Tibial artery (tissue), 4 donors: ENCODE data around the gene GJC1.

Experiments
- DNase-seq, 2 donors: peaks; one replicate each; pipeline ENCODE4 v3.0.0-alpha.2; 2019
- H3K27ac ChIP-seq, 2 donors: fragments of 200-600 bp; sonication (generic) in 1 of 2; 1 replicate in 1 of 2; 2 replicates in 1 of 2; pipeline ENCODE4 v1.5.1; 2018 to 2019; ENCODE audit warnings: mild to moderate bottlenecking in 1 of 2
- H3K27me3 ChIP-seq, 2 donors: fragments of 200-600 bp; sonication (generic) in 1 of 2; one replicate each; pipeline versions ENCODE4 v1.5.1 to v1.6.0; 2016 to 2019
- H3K36me3 ChIP-seq, 3 donors: fragments of 200-600 bp; sonication (generic) in 2 of 3; one replicate each; pipeline ENCODE4 v1.5.1; 2016 to 2019; ENCODE audit warnings: mild to moderate bottlenecking in 2 of 3
- H3K4me1 ChIP-seq, 4 donors: fragments of 200-600 bp; sonication (generic) in 2 of 4; 1 replicate in 3 of 4; 2 replicates in 1 of 4; pipeline ENCODE4 v1.5.1; 2016 to 2019
- H3K4me3 ChIP-seq, 2 donors: fragments of 200-600 bp; sonication (generic) in 1 of 2; 1 replicate in 1 of 2; 2 replicates in 1 of 2; pipeline ENCODE4 v1.5.1; 2018 to 2019; ENCODE audit warnings: mild to moderate bottlenecking in 2 of 2
- H3K9me3 ChIP-seq, 3 donors: fragments of 200-600 bp; sonication (generic) in 1 of 3; one replicate each; pipeline ENCODE4 v1.5.1; 2016 to 2019
- intact Hi-C: fragments of 100-400 bp; cut with DNase I; formaldehyde crosslinking; loops from one replicate; pipeline ENCODE4 v1.15.0; 2023; ENCODE audit warnings: low total_unique reads
- TF ChIP-seq, protein P1 (sequence below), 2 experiments: fragments of 200-600 bp in 1 of 2; fragments of 450-650 bp in 1 of 2; IDR thresholded peaks; one replicate each; pipeline ENCODE4 v1.5.1; 2017 to 2019; ENCODE audit warnings: antibody characterized with exemption in 2 of 2, mild to moderate bottlenecking in 1 of 2, moderate library complexity in 1 of 2

The GJC1 gene

DNA sequence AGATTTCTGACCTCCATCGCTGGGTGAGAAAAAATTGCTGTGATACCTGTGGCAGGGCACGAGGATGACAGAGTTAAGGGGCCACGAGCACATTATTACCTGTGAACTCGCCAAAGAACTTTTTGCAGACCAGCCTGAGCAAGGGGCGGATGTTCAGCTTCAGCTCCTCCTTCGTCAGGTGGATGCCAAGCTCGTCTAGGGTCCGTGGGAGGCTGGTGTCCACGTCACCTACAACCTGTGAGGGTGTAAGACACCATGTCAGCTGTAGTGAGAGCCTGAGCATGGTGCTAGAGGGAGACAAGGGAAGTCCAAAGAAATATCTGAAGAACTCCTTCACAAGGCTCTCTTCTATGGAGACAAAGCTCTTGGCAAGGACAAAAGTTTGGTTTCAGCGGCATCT lies 34.7 kb upstream of the GJC1 start:
- Histone ChIP-seq H3K9me3 (no peaks in the 10 kb centered on the region), H3K4me3 (no peak overlapping the region), H3K27me3 (no peaks in the 10 kb centered on the region), H3K4me1 (no peaks in the 10 kb centered on the region), H3K27ac (no peak overlapping the region), H3K36me3 (peaks cover 39 to 96% (median 84%) of the 10 kb centered on the region in 3 donors)
- intact Hi-C loops, result loop anchor here (2.0 kb wide), 1 partner anchor 90 kb away; no protein-coding TSS in a partner anchor
- DNase-seq, result no peak
- TF ChIP-seq, protein P1, sequence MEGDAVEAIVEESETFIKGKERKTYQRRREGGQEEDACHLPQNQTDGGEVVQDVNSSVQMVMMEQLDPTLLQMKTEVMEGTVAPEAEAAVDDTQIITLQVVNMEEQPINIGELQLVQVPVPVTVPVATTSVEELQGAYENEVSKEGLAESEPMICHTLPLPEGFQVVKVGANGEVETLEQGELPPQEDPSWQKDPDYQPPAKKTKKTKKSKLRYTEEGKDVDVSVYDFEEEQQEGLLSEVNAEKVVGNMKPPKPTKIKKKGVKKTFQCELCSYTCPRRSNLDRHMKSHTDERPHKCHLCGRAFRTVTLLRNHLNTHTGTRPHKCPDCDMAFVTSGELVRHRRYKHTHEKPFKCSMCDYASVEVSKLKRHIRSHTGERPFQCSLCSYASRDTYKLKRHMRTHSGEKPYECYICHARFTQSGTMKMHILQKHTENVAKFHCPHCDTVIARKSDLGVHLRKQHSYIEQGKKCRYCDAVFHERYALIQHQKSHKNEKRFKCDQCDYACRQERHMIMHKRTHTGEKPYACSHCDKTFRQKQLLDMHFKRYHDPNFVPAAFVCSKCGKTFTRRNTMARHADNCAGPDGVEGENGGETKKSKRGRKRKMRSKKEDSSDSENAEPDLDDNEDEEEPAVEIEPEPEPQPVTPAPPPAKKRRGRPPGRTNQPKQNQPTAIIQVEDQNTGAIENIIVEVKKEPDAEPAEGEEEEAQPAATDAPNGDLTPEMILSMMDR (IDR thresholded peaks at IDR 0.05), result no peak

DNA sequence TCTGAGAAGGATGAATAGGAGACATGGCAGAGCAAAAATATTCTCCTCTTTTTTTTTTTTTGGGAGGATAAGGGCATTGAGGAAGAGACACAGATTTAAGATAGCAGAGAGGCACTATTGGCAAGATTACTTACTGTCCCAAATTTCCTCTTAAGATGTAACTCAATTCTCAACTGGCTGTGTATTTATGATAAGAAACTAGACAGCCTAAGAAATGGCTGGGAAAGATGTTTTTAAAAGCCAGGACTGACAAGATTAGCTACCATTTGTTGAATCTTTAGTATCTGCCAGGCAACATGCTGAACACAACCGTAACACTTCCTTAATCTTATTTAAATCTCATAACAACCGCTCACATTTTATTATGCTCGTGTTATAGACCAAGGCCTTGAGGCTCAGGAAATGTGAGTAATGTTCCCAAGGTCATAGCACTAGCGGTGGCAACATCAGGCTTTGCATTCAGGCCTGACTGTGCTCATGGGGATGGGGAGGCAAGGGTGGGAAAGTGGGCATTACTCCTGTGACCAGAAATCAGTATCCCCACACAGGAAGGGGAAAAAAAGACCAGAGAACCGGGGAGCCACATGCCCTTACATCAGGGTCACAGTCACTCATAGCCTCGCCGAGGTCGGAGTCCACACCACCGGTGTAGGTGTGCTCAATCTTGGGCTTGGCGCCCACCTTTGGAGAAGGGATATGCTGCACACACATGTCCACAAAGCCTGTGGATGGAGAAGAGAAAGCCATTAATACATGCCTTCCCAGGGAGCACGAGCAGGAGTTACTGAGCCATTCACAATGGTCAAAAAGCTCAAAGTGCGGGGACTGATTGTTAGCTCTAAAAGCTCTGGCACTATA lies 33.2 kb upstream of the GJC1 start:
- TF ChIP-seq, protein P1 (IDR thresholded peaks at IDR 0.05), result no peak
- DNase-seq, result no peak
- Histone ChIP-seq H3K9me3 (no peaks in the 10 kb centered on the region), H3K27me3 (no peaks in the 10 kb centered on the region), H3K27ac (no peak overlapping the region), H3K36me3 (peaks cover 48 to 96% (median 84%) of the 10 kb centered on the region in 3 donors), H3K4me1 (no peaks in the 10 kb centered on the region), H3K4me3 (no peak overlapping the region)
- intact Hi-C loops, result no loop called here

DNA sequence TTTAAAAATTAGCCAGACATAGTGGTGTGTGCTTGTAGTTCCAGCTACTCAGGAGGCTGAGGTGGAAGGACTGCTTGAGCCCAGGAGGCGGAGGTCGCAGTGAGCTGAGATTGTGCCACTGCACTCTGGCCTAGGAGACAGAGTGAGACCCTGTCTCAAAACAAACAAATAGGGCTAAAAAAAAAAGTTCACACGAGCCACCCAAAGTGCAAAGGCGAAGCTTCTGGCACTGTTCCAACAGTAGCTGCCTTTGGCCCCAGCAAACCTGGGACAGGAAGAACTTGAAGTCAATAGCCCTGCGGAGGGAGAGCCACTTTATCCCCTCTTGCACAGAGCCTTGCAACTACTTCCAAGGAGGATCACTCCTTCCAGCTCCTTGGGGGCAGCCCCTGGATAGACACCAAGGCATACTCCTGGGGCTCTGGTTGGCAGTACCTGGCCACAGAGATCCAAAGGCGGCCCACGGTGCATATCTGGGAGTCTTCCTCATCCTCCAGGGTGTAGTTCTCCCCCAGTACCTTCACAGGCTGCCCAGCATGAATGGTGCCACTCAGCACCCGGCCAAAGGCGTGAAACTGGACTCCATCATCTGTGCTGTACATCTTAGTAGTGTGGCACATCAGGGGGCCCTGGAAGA lies 32.3 kb upstream of the GJC1 start:
- intact Hi-C loops, result no loop called here
- TF ChIP-seq, protein P1 (IDR thresholded peaks at IDR 0.05), result no peak
- peaks cover 50 to 96% (median 81%) of the 10 kb centered on the region in 3 donors for H3K36me3 ChIP-seq
- no peak for DNase-seq
- H3K27ac ChIP-seq, result no peak overlapping the region
- H3K9me3 ChIP-seq, result no peaks in the 10 kb centered on the region
- no peak overlapping the region for H3K4me3 ChIP-seq
- no peaks in the 10 kb centered on the region for H3K27me3 ChIP-seq
- no peaks in the 10 kb centered on the region for H3K4me1 ChIP-seq

DNA sequence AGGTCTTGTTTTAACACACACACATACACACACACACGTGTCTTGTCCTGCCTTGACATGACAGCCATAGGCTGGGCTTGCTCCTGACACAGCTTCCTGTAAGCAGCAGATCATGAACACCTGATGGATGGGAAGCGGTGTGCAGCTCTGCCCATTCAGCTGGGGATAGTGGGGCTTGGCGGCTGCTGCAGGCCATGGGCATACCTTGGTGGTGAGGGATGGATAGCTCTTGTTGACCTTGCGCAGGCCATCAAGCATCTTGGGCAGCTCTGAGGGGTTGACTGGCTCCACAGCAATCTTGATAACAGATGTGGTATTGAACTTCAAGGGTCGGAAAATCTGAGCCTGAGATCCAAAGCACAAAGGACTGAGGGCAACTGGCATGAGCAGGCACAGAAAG lies 29.6 kb upstream of the GJC1 start:
- TF ChIP-seq, protein P1 (IDR thresholded peaks at IDR 0.05), result no peak
- H3K4me3 ChIP-seq, result no peak overlapping the region
- peaks cover 77 to 100% (median 96%) of the 10 kb centered on the region in 3 donors for H3K36me3 ChIP-seq
- intact Hi-C loops, result no loop called here
- H3K9me3 ChIP-seq, result no peaks in the 10 kb centered on the region
- no peak for DNase-seq
- H3K4me1 ChIP-seq, result no peaks in the 10 kb centered on the region
- H3K27me3 ChIP-seq, result no peaks in the 10 kb centered on the region
- H3K27ac ChIP-seq, result no peak overlapping the region

DNA sequence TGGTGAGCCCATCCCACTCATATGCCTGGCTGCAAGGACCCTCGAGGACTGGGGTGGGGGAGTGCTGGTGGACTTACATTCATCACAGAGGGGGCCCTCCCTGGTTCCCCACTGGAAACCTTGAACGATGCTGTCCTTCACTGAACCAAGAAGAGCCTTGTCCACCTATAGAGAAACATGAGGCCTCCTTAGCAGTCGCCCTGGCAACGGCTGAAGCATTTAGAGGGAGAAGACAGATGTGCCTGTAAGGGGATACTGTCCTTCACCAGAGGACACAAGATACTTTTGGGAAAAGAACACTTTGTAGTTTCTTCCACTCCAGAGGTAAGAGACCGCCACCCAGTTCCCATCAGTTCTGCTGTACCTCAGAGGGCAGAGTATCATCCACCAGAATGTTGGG lies 24.1 kb upstream of the GJC1 start:
- Histone ChIP-seq H3K27me3 (no peaks in the 10 kb centered on the region), H3K9me3 (no peaks in the 10 kb centered on the region), H3K36me3 (peaks cover 81 to 100% (median 87%) of the 10 kb centered on the region in 3 donors), H3K4me1 (no peaks in the 10 kb centered on the region), H3K27ac (no peak overlapping the region), H3K4me3 (no peak overlapping the region)
- no peak for DNase-seq
- TF ChIP-seq, protein P1 (IDR thresholded peaks at IDR 0.05), result no peak
- intact Hi-C loops, result no loop called here
